ENCODE results near the gene GDI1. TPM values are rescaled to one million over a fixed set of nuclear protein-coding genes. Genes with fewer than 3 reads are reported as not detected.

GDI1 gene
- total RNA-seq, 1 donor from 2014 or later = 152 TPM

DNA sequence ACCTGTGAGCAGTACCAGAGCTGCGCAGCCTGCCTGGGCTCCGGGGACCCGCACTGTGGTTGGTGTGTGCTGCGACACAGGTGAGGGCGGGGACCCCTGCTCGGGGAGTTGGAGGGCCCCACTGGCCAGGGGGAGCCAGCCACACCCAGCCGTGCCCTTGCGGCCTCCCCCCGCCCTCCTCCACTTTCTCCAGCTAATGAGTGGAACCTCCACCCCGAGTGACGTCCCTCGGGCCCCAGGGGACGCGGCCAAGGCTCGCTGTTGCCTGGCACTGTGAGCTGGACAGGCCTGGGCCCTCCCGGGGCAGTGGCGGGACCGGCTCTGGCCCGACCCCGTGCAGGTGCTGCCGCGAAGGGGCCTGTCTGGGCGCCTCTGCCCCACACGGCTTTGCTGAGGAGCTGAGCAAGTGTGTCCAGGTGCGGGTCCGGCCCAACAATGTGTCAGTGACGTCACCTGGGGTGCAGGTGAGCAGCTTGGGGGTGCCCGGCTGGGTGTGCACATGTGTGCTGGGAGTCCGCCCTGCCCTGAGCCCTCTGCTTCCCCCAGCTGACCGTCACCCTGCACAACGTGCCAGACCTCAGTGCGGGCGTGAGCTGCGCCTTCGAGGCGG lies 26.8 kb downstream of the GDI1 start:
- no peak overlapping the region for H3K4me3 Mint-ChIP-seq (ENCODE audit: unreplicated experiment)
- no peak for DNase-seq (ENCODE audit: low spot score)
- H3K27ac Mint-ChIP-seq (ENCODE audit: unreplicated experiment) = no peak overlapping the region
- H3K36me3 Mint-ChIP-seq (ENCODE audit: low read depth) = peaks cover 11% of the 10 kb centered on the region
- H3K27me3 Mint-ChIP-seq (ENCODE audit: low read depth) = no peaks in the 10 kb centered on the region
- H3K4me1 Mint-ChIP-seq (ENCODE audit: low read depth) = peaks cover 19% of the 10 kb centered on the region
- TF ChIP-seq CTCF (IDR thresholded peaks at IDR 0.05) = no peak
- no peaks in the 10 kb centered on the region for H3K9me3 Mint-ChIP-seq (ENCODE audit: low read depth)

- Mint-ChIP-seq H3K9me3 (ENCODE audit: low read depth) (no peaks in the 10 kb centered on the region), H3K4me1 (ENCODE audit: low read depth) (peaks cover 19% of the 10 kb centered on the region), H3K36me3 (ENCODE audit: low read depth) (peaks cover 17% of the 10 kb centered on the region), H3K4me3 (ENCODE audit: unreplicated experiment) (no peak overlapping the region), H3K27ac (ENCODE audit: unreplicated experiment) (no peak overlapping the region), H3K27me3 (ENCODE audit: low read depth) (no peaks in the 10 kb centered on the region)
- DNase-seq (ENCODE audit: low spot score) = no peak
- TF ChIP-seq CTCF (IDR thresholded peaks at IDR 0.05) = no peak
Observed at GRCh38 chrX:154464806-154465365, 27.9 kb downstream of the GDI1 start.

DNA sequence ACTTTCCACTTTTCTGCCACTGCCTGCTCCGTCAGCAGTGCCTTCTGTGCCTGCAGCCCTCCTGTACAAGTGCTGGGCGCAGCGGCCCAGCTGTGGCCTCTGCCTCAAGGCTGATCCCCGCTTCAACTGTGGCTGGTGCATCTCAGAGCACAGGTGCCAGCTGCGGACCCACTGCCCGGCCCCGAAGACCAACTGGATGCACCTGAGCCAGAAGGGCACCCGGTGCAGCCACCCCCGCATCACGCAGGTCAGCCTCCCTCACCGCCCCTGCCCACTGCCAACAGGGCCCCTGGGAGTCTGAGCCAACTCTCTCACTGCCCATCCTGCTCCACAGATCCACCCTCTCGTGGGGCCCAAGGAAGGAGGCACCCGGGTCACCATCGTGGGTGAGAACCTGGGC lies 28.6 kb downstream of the GDI1 start:
- Mint-ChIP-seq H3K36me3 (ENCODE audit: low read depth) (peaks cover 19% of the 10 kb centered on the region), H3K9me3 (ENCODE audit: low read depth) (no peaks in the 10 kb centered on the region), H3K4me1 (ENCODE audit: low read depth) (peaks cover 14% of the 10 kb centered on the region), H3K27ac (ENCODE audit: unreplicated experiment) (no peak overlapping the region), H3K27me3 (ENCODE audit: low read depth) (no peaks in the 10 kb centered on the region), H3K4me3 (ENCODE audit: unreplicated experiment) (no peak overlapping the region)
- no peak for DNase-seq (ENCODE audit: low spot score)
- TF ChIP-seq CTCF (IDR thresholded peaks at IDR 0.05) = no peak

- no peaks in the 10 kb centered on the region for H3K9me3 Mint-ChIP-seq (ENCODE audit: low read depth)
- DNase-seq (ENCODE audit: low spot score) = no peak
- peaks cover 10% of the 10 kb centered on the region for H3K4me1 Mint-ChIP-seq (ENCODE audit: low read depth)
- no peak overlapping the region for H3K4me3 Mint-ChIP-seq (ENCODE audit: unreplicated experiment)
- TF ChIP-seq CTCF (IDR thresholded peaks at IDR 0.05) = no peak
- H3K27me3 Mint-ChIP-seq (ENCODE audit: low read depth) = no peaks in the 10 kb centered on the region
- H3K36me3 Mint-ChIP-seq (ENCODE audit: low read depth) = peaks cover 21% of the 10 kb centered on the region
- H3K27ac Mint-ChIP-seq (ENCODE audit: unreplicated experiment) = no peak overlapping the region
Observed at GRCh38 chrX:154466036-154466435, 29.1 kb downstream of the GDI1 start.

GRCh38 chrX:154466907-154467306 lies 30.0 kb downstream of the GDI1 start:
- DNase-seq (ENCODE audit: low spot score) = no peak
- Mint-ChIP-seq H3K4me1 (ENCODE audit: low read depth) (peaks cover 1% of the 10 kb centered on the region), H3K36me3 (ENCODE audit: low read depth) (peaks cover 17% of the 10 kb centered on the region), H3K27ac (ENCODE audit: unreplicated experiment) (no peak overlapping the region), H3K9me3 (ENCODE audit: low read depth) (no peaks in the 10 kb centered on the region), H3K27me3 (ENCODE audit: low read depth) (no peaks in the 10 kb centered on the region), H3K4me3 (ENCODE audit: unreplicated experiment) (no peak overlapping the region)
- TF ChIP-seq CTCF (IDR thresholded peaks at IDR 0.05) = no peak

Measured in chondrocyte (in vitro differentiated cells).